ENCODE data around the gene CRHR1. TPM values are rescaled to one million over a fixed set of nuclear protein-coding genes. Genes with fewer than 3 reads are reported as not detected.

The CRHR1 gene
- total RNA-seq, 4 donors from 2014 or later, result not detected

- WGBS, 2 donors, result 94 to 95% methylated on average over 4 of the region's 4 CpGs
These were observed 59.6 kb downstream of the CRHR1 start for GRCh38 chr17:45843722-45844121.

GRCh38 chr17:45844695-45845375 lies 60.7 kb downstream of the CRHR1 start, which contains the start of gene SPPL2C:
TSS of gene SPPL2C (plus strand) at chr17:45844881. CDS start at chr17:45844907, 26 bp downstream.
- Histone ChIP-seq H3K9me3 (no peaks in the 10 kb centered on the region), H3K4me1 (no peaks in the 10 kb centered on the region), H3K27ac (no peak within 1 kb of the TSS), H3K36me3 (no peaks in the 10 kb centered on the region), H3K4me3 (replicated peaks in 1 of 3) (no peak within 1 kb of the TSS), H3K27me3 (no peaks in the 10 kb centered on the region)
- 81 to 84% methylated on average over 18 to 19 of the region's 25 CpGs for WGBS, 2 donors
- no peak for DNase-seq
- intact Hi-C loops (cut with DNase I), result loop anchor here (10.0 kb wide), 1 partner anchor 630 kb away; no protein-coding TSS in a partner anchor
- TF ChIP-seq CTCF (IDR thresholded peaks at IDR 0.05), result no peak
- no peak for TF ChIP-seq POLR2A (IDR thresholded peaks at IDR 0.05)

More at GRCh38 chr17:45843722-45844121, 59.6 kb downstream of the CRHR1 start:
- Histone ChIP-seq H3K4me3 (replicated peaks in 1 of 3) (no peak overlapping the region), H3K27ac (no peak overlapping the region), H3K27me3 (no peaks in the 10 kb centered on the region), H3K9me3 (no peaks in the 10 kb centered on the region), H3K4me1 (no peaks in the 10 kb centered on the region), H3K36me3 (no peaks in the 10 kb centered on the region)
- no peak for DNase-seq
- intact Hi-C loops (cut with DNase I), result loop anchor here (10.0 kb wide), 1 partner anchor 629 kb away; no protein-coding TSS in a partner anchor
- no peak for TF ChIP-seq POLR2A (IDR thresholded peaks at IDR 0.05)
- no peak for TF ChIP-seq CTCF (IDR thresholded peaks at IDR 0.05)

- Histone ChIP-seq H3K36me3 (no peaks in the 10 kb centered on the region), H3K27me3 (no peaks in the 10 kb centered on the region), H3K27ac (no peak overlapping the region), H3K4me1 (no peaks in the 10 kb centered on the region), H3K4me3 (replicated peaks in 1 of 3) (no peak overlapping the region), H3K9me3 (no peaks in the 10 kb centered on the region)
- DNase-seq, result no peak
- WGBS, 2 donors, result 84 to 86% methylated on average over 28 of the region's 35 CpGs
- TF ChIP-seq CTCF (IDR thresholded peaks at IDR 0.05) (no peak), POLR2A (IDR thresholded peaks at IDR 0.05) (no peak)
- intact Hi-C loops (cut with DNase I), result loop anchor here (10.0 kb wide), 1 partner anchor 631 kb away; no protein-coding TSS in a partner anchor
These were observed 61.5 kb downstream of the CRHR1 start for GRCh38 chr17:45845376-45846185.

- Histone ChIP-seq H3K36me3 (no peaks in the 10 kb centered on the region), H3K27me3 (no peaks in the 10 kb centered on the region), H3K4me3 (replicated peaks in 1 of 3) (no peak overlapping the region), H3K9me3 (no peaks in the 10 kb centered on the region), H3K4me1 (no peaks in the 10 kb centered on the region), H3K27ac (no peak overlapping the region)
- 93 to 100% methylated on average over 1 to 10 of the region's 10 CpGs for WGBS, 2 donors
- no peak for TF ChIP-seq CTCF (IDR thresholded peaks at IDR 0.05)
- TF ChIP-seq POLR2A (IDR thresholded peaks at IDR 0.05), result no peak
- DNase-seq, result no peak
- intact Hi-C loops (cut with DNase I), result loop anchor here (10.0 kb wide), 1 partner anchor 631 kb away; no protein-coding TSS in a partner anchor
These were observed 62.1 kb downstream of the CRHR1 start for GRCh38 chr17:45846223-45846622.

All from thyroid gland (tissue), 4 donors.